ENCODE data around the gene DVL1.
"Not testable (repeated sequence)": the region's sequence is repeated elsewhere in the genome, so short reads cannot be mapped to it uniquely, and the experiment has no call there.

Gene DVL1

DNA sequence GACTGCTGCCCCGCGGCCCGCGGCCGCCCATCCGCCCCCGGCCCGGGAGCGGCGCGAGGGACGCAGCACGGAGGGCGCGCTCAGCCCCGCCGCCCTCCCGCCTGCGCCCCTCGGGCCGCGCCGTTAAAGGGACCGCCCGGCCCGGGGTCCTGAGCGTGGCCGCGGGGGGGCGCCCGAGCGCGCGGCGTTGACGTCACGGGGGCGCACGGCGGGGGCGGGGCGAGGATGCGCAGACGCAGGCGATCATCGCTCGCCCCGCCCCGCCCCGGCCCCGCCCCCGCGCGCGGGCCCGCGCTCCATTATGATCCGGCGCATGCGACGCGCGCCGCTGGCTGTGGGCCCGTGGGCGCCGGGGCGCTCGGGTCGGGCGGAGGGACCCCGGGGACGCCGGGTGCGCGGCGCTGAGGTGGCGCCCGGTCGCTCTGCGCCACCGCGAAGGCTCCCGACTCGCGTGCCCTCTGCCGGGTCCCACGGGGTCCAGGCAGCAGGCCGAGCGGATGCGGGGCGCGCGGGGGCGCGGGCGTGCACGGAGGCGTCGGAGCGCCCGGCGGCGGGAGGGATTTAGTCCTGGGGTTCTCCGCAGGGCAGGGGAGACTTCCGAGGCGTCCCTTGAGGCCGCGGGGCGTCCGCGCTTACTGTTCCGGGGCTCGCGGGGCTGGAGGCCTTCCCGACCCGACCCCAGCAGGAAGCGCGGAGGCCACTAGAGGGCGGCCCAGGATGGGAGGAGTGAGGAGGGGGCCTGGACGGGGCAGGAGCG is at the start of gene DVL1:
Gene DVL1, minus strand, starts transcription at position 163 of the 757 bp plus-strand sequence. CDS start 353 bp downstream, outside the sequence.
- in situ Hi-C loops (cut with MboI; ENCODE audit: low sequenced_read_pairs), result no loop called here

DNA sequence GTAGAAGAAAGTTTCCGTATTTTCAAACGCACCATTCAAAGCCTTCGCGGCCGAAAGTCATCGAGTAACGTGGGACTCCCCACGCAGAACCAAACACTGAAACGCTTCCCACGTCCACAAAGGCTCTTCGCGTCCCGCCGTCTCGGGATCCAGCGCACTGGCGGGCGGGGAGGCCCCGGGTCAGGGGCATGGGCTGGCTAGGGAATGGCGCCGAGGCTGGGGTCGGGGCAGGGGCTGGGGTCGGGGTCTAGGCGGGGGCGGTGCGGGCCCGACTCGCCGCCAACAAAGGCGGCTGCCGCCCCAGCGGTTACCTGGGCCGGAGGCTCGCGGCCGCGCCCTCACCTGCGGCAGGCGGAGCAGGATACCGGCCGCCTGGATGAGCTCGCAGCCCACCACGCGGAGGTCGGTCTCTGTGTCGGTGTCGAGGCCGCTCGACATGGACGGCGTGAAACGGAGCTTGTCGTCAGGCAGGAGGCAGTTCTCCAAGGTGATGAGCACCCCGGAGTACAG is 49.5 kb upstream of the DVL1 start:
- in situ Hi-C loops (cut with MboI; ENCODE audit: low sequenced_read_pairs), result no loop called here

GRCh38 chr1:1397839-1398523 is 48.8 kb upstream of the DVL1 start:
- in situ Hi-C loops (cut with MboI; ENCODE audit: low sequenced_read_pairs), result no loop called here

DNA sequence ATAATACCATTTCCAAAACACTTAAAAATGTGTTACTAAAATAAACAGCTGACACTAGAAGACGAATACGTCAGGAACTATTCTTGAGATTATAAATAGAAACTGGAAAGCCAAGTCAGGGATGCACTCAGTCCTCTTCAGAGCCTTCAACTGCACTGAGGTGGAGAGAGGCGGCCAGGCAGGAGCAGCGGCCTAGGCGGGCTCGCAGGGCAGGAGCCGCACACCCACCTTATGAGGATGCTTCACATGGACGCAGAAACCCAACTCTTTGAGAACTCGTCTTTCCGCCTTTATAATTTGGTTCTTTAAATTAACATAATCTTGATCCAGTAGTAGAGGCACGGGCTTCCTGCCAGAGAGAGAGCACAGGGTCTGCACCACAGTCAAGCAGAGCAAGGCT is 45.9 kb upstream of the DVL1 start:
- in situ Hi-C loops (cut with MboI; ENCODE audit: low sequenced_read_pairs), result no loop called here

DNA sequence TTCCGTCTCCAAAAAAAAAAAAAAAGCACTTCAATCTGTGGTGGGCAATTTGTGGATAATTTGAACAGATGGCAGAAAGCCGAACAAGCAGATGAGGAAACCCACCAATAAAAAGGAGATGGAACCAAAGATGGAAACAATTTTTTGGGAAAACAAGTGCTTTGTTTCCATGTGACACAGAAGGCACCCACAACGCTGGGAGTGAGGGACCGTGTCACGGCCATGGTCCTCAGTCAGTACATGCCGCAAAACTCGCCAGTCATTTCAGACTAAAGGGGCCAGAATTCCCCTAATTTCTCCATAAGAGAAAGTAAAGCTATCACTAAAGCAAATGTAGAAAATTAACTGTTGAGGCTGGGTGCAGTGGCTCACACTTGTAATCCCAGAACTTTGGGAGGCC is 44.9 kb upstream of the DVL1 start:
- in situ Hi-C loops (cut with MboI; ENCODE audit: low sequenced_read_pairs), result no loop called here

DNA sequence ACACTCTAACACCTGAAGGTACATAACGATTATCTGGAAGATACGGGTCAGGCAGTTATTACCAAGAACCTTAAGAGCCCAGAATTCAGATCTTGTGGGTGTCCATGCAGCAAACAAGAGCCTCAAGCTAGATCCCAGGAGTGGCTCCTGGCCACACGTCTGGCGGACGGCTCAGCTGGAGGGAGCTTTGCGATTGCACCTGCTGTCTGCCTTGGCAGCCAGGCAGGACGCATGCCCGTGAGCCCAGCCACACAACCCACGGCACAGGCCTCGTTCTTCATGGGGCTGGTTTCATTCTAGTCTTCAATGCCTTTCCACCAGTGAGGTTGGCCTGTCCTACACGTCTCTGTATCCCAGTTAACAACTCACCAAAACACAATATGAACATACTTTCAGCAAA is 44.2 kb upstream of the DVL1 start:
- in situ Hi-C loops (cut with MboI; ENCODE audit: low sequenced_read_pairs), result no loop called here

- in situ Hi-C loops (cut with MboI; ENCODE audit: low sequenced_read_pairs), result no loop called here
Measured at GRCh38 chr1:1393014-1393413, 43.8 kb upstream of the DVL1 start.

- in situ Hi-C loops (cut with MboI; ENCODE audit: low sequenced_read_pairs), result no loop called here
Measured at GRCh38 chr1:1391225-1391624, 42.0 kb upstream of the DVL1 start.

- in situ Hi-C loops (cut with MboI; ENCODE audit: low sequenced_read_pairs), result no loop called here
Measured at GRCh38 chr1:1390675-1391074, 41.5 kb upstream of the DVL1 start.

GRCh38 chr1:1388078-1388472 is 38.9 kb upstream of the DVL1 start:
- in situ Hi-C loops (cut with MboI; ENCODE audit: low sequenced_read_pairs), result no loop called here

GRCh38 chr1:1387098-1388077 is 38.2 kb upstream of the DVL1 start:
- in situ Hi-C loops (cut with MboI; ENCODE audit: low sequenced_read_pairs), result no loop called here

- in situ Hi-C loops (cut with MboI; ENCODE audit: low sequenced_read_pairs), result no loop called here
Measured at GRCh38 chr1:1385931-1386330, 36.7 kb upstream of the DVL1 start.

DNA sequence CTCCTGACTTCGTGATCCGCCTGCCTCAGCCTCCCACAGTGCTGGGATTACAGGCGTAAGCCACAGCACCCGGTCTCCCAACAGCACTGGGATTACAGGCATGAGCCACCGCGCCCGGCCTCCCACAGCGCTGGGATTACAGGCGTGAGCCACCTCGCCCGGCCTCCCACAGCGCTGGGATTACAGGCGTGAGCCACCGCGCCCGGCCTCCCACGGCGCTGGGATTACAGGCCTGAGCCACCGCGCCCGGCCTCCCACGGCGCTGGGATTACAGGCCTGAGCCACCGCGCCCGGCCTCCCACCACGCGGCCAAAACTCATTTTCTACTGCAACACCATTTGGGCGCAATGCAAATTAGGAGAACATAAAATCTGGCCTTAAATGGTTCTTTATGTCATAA is 36.1 kb upstream of the DVL1 start:
- in situ Hi-C loops (cut with MboI; ENCODE audit: low sequenced_read_pairs), result not testable (repeated sequence)

DNA sequence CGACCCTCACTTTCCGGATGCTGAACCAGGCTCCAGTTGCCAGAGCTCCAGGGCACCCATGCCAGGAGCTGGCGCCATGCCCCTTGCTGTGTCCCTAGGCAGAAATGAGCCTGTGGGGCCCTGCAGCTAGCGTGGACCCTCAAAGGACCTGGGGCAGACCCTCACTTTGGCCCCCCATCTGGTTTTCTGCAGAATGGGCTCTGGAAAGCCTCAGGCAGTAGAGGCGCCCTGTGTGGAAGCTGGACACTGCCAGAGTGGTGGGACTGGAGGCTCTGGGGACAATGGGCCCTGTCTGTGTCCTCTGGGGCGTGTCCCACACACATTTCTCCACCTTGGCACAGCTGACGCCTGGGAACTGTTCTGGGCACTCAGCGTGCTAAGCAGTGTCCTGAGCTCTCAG is 32.1 kb upstream of the DVL1 start:
- in situ Hi-C loops (cut with MboI; ENCODE audit: low sequenced_read_pairs), result no loop called here

- in situ Hi-C loops (cut with MboI; ENCODE audit: low sequenced_read_pairs), result no loop called here
Measured at GRCh38 chr1:1380860-1381259, 31.6 kb upstream of the DVL1 start.

DNA sequence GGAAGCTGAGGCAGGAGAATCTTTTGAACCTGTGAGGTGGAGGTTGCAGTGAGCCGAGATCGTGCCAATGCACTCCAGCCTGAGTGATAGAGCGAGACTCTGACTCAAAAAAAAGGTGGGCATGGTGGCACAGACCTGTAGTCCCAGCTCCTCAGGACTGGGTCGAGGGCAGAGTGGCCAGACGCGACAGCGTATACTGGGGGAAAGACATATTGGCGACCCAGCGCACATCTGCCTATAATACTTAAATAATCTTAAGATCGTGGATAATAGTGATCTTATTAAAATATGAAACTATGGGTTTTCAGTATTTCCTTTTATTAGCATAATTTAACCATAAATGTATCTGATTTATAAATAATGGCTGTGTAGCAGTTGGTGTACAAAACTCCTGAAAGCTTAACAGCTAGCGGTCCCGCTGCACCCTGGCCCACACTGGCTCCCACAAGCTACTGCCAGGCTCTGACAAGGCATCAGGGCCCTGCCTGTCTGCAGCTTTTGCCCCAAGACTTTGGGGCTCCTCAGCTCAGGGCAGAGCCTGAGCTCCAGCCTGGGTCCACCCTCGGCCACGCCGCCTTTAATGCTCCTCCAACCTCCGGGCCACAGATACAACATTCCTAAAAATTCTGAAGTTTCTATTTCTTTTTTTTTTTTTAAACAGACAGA is 28.5 kb upstream of the DVL1 start:
- in situ Hi-C loops (cut with MboI; ENCODE audit: low sequenced_read_pairs), result no loop called here

DNA sequence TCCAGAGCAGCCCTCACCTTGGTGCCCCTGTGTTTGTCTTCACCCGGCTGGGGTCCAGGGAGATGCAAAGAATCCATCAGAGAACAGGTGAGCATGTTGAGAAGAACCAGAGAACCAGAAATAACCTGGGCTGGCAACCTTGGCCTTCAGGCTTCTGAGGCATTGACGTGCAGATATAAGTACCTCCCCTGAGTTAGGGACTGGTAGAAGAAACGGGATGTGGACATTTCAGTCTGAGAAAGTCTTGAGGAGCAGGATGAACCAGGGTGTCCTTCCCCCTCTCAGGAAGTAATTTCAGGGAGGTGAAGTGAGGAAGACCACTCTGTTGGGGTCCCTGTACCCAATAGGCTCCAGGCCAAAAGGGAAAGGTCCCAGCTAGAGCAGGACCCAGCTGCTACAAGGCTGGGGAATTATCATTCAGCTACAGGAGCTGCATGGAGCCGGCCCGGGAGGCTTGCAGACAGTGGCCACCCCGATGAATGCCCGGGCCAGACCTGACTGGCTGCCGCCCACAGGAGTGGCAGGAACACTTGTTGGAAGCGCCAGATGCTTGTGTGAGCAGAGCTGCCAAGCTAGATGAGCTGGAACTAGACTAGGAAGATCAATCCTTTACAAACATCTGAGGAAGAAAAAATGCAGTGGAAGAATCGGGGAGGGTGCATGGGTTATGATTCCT is 27.5 kb upstream of the DVL1 start:
- in situ Hi-C loops (cut with MboI; ENCODE audit: low sequenced_read_pairs), result no loop called here

GRCh38 chr1:1374929-1375662 is 25.9 kb upstream of the DVL1 start, which contains the start of gene AURKAIP1:
Gene AURKAIP1 (minus strand): TSS chr1:1375207. CDS start chr1:1374756, 451 bp downstream.
- in situ Hi-C loops (cut with MboI; ENCODE audit: low sequenced_read_pairs), result no loop called here

- in situ Hi-C loops (cut with MboI; ENCODE audit: low sequenced_read_pairs), result no loop called here
Measured at GRCh38 chr1:1374589-1374928, 25.3 kb upstream of the DVL1 start.

Data from HL-60/S4 (cell line).